ENCODE data around the gene RMND5A. TPM values are rescaled to one million over a fixed set of nuclear protein-coding genes. Genes with fewer than 3 reads are reported as not detected.

RMND5A gene
- total and polyA plus RNA-seq, 2 donors from 2014 or later = 13.9 to 33.6 TPM

DNA sequence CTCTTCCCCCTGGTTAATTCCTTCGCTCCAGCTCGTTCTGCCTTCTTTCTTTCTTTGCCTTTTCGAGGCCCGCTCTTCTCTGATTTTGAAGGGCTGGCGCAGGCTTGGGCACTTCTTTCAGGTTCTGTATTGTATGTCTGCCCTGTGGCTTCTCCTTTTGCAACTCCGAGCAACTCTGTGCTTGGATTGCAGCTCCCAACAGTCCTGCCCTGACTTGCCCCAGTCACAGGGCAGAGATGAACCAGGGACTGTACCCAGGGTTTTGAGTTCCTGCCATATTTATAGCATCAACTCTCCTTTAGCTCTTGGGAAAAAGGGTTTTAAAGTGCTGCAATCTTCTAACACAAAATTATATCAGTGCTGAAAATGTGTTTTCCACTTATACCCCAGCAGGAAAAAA is 101.8 kb downstream of the RMND5A start:
- DNase-seq (no peak), FAIRE-seq (no peak)
- intact Hi-C loops (cut with DNase I) = no loop called here
- Histone ChIP-seq H3K9ac (ENCODE audit: low read length in 3 of 3) (no peak overlapping the region), H3K9me3 (ENCODE audit: control insufficient read depth in 2 of 3, insufficient read depth in 1 of 3, low read length in 3 of 3) (peaks cover 0 to 4% (median 0%) of the 10 kb centered on the region in 3 donors), H3K36me3 (ENCODE audit: control insufficient read depth in 2 of 3, insufficient read depth in 3 of 3, low read length in 3 of 3) (no peaks in the 10 kb centered on the region), H3K27ac (ENCODE audit: low read depth in 2 of 2, low read length in 2 of 2) (no peak overlapping the region), H3K27me3 (ENCODE audit: control insufficient read depth, insufficient read depth, low read length) (no peaks in the 10 kb centered on the region), H3K4me1 (ENCODE audit: control insufficient read depth in 2 of 3, insufficient read depth in 2 of 3, low read depth in 1 of 3, low read length in 3 of 3) (no peaks in the 10 kb centered on the region), H3K4me3 (ENCODE audit: low read length in 3 of 3) (no peak overlapping the region)
- TF ChIP-seq, protein P1, sequence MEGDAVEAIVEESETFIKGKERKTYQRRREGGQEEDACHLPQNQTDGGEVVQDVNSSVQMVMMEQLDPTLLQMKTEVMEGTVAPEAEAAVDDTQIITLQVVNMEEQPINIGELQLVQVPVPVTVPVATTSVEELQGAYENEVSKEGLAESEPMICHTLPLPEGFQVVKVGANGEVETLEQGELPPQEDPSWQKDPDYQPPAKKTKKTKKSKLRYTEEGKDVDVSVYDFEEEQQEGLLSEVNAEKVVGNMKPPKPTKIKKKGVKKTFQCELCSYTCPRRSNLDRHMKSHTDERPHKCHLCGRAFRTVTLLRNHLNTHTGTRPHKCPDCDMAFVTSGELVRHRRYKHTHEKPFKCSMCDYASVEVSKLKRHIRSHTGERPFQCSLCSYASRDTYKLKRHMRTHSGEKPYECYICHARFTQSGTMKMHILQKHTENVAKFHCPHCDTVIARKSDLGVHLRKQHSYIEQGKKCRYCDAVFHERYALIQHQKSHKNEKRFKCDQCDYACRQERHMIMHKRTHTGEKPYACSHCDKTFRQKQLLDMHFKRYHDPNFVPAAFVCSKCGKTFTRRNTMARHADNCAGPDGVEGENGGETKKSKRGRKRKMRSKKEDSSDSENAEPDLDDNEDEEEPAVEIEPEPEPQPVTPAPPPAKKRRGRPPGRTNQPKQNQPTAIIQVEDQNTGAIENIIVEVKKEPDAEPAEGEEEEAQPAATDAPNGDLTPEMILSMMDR (IDR thresholded peaks at IDR 0.05; ENCODE audit: borderline replicate concordance, extremely low read depth, insufficient read depth) = no peak

DNA sequence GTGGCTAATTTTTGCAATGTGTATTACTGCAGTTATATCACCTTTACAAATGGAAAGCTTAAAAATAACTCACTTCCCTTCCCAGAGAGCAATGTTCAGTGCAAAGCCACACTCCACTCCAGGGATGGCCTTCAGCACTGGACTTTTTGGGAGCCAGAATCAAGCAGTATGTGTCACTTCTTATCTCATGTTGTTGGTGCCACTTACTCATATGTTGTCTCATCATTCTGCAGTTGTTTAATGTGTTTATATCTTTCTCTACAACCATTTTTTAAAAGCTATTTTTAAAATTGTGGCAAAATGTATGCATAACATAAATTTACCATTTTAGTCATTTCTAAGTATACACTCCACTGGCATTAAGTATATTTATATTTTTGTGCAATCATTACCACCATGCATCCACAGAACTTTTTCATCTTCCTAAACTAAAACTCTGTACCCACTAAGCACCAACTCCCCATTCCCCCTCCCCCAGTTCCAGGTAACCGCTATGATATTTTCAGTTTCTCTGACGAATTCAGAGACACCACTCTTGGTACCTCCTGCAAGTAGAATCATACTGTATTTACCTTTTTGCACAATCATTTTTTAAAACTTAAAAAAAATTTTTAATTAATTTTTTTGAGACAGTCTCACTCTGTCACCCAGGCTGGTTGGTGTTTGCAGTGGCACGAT is 102.7 kb downstream of the RMND5A start:
- no peak for DNase-seq
- Histone ChIP-seq H3K27ac (ENCODE audit: low read depth in 2 of 2, low read length in 2 of 2) (no peak overlapping the region), H3K9me3 (ENCODE audit: control insufficient read depth in 2 of 3, insufficient read depth in 1 of 3, low read length in 3 of 3) (peaks cover 0 to 4% (median 0%) of the 10 kb centered on the region in 3 donors), H3K4me3 (ENCODE audit: low read length in 3 of 3) (no peak overlapping the region), H3K9ac (ENCODE audit: low read length in 3 of 3) (no peak overlapping the region), H3K36me3 (ENCODE audit: control insufficient read depth in 2 of 3, insufficient read depth in 3 of 3, low read length in 3 of 3) (no peaks in the 10 kb centered on the region), H3K4me1 (ENCODE audit: control insufficient read depth in 2 of 3, insufficient read depth in 2 of 3, low read depth in 1 of 3, low read length in 3 of 3) (no peaks in the 10 kb centered on the region), H3K27me3 (ENCODE audit: control insufficient read depth, insufficient read depth, low read length) (no peaks in the 10 kb centered on the region)
- TF ChIP-seq, protein P1 (IDR thresholded peaks at IDR 0.05; ENCODE audit: borderline replicate concordance, extremely low read depth, insufficient read depth) = no peak
- FAIRE-seq = no peak
- intact Hi-C loops (cut with DNase I) = no loop called here

DNA sequence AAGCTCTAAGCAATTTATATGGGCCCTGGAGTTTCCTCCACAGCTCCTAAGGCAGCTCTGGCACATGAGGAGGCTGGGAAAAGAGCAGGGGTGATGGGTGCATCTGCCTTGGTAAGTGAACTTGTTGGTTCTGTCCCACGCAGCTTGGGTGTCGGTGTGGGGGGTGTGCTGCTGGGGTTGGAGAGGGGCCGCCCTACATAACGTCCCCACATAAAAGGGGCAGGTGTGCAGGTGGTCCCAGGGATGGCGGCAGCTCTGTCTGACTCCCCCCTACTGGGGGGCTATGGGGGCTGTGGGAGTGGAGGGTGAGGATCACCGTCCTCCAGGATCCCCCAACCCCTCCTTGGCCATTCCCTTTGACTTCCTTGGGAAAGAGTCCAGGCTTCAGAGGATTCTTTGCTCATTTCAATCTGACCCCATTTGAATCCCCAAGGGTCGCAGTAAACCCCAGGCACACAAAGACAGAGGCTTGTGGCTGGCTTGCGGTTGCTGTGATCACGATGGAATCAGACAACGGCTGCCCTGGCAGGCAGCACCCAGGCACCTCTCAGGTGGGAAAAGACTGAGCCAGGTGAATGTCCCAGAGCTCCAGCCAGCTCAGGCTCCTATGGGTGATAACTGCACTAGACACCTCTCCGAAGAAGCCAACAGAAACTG is 105.1 kb downstream of the RMND5A start:
- H3K9ac ChIP-seq (ENCODE audit: low read length in 3 of 3) = no peak overlapping the region
- DNase-seq (no peak), FAIRE-seq (no peak)
- H3K27me3 ChIP-seq (ENCODE audit: control insufficient read depth, insufficient read depth, low read length) = no peaks in the 10 kb centered on the region
- H3K4me3 ChIP-seq (ENCODE audit: low read length in 3 of 3) = no peak overlapping the region
- H3K27ac ChIP-seq (ENCODE audit: low read depth in 2 of 2, low read length in 2 of 2) = no peak overlapping the region
- no peaks in the 10 kb centered on the region for H3K36me3 ChIP-seq (ENCODE audit: control insufficient read depth in 2 of 3, insufficient read depth in 3 of 3, low read length in 3 of 3)
- peaks cover 0 to 4% (median 0%) of the 10 kb centered on the region in 3 donors for H3K9me3 ChIP-seq (ENCODE audit: control insufficient read depth in 2 of 3, insufficient read depth in 1 of 3, low read length in 3 of 3)
- intact Hi-C loops (cut with DNase I) = no loop called here
- no peaks in the 10 kb centered on the region for H3K4me1 ChIP-seq (ENCODE audit: control insufficient read depth in 2 of 3, insufficient read depth in 2 of 3, low read depth in 1 of 3, low read length in 3 of 3)
- TF ChIP-seq, protein P1 (IDR thresholded peaks at IDR 0.05; ENCODE audit: borderline replicate concordance, extremely low read depth, insufficient read depth) = no peak
